ENCODE data around the gene PTPRH. TPM values are rescaled to one million over a fixed set of nuclear protein-coding genes. Genes with fewer than 3 reads are reported as not detected.

Gene PTPRH
- total RNA-seq (2014; rRNA removed; shearing (Covaris generic)) (not detected in 2 replicates), total RNA-seq (2022) (not detected in 2 replicates), Bru-seq, nascent RNA (percentile 8 among the genes with signal in this experiment), BruChase-seq, experiment 1, labeled RNA remaining after a 6-hour chase (percentile 14 among the genes with signal in this experiment), BruChase-seq, experiment 2, labeled RNA remaining after a 2-hour chase (percentile 13 among the genes with signal in this experiment)
- long read RNA-seq, result 0 reads

- Histone ChIP-seq H3K9me2 (ENCODE audit: insufficient read depth, low read length) (no peaks in the 10 kb centered on the region), H3K36me3 (ENCODE audit: insufficient read depth, low read length) (no peaks in the 10 kb centered on the region), H3K79me2 (ENCODE audit: insufficient read depth, low read depth, low read length) (no peaks in the 10 kb centered on the region), H4K20me1 (ENCODE audit: insufficient read depth, low read length) (no peaks in the 10 kb centered on the region), H3K4me2 (ENCODE audit: low read length) (no peak within 1 kb of the TSS; the same call in 1 of the 2 replicates), H3K27ac (ENCODE audit: low read depth, low read length, poor library complexity, severe bottlenecking) (no peak within 1 kb of the TSS), H3K4me1 (ENCODE audit: insufficient read depth, low read length, poor library complexity, severe bottlenecking) (peaks cover 7% of the 10 kb centered on the region), H3K4me3 (ENCODE audit: low read depth, low read length, poor library complexity, severe bottlenecking) (no peak within 1 kb of the TSS), H3K9me3 (ENCODE audit: low read length) (no peaks in the 10 kb centered on the region), H2AFZ (ENCODE audit: low read length) (no peak within 1 kb of the TSS)
- ChIA-PET CTCF (ENCODE audit: unreplicated experiment) (no interaction called here), POLR2A (no interaction called here)
- intact Hi-C loops (cut with micrococcal nuclease; ENCODE audit: unreplicated experiment), result no loop called here
- no peak for DNase-seq (ENCODE audit: low spot score)
- TF ChIP-seq, protein P1, sequence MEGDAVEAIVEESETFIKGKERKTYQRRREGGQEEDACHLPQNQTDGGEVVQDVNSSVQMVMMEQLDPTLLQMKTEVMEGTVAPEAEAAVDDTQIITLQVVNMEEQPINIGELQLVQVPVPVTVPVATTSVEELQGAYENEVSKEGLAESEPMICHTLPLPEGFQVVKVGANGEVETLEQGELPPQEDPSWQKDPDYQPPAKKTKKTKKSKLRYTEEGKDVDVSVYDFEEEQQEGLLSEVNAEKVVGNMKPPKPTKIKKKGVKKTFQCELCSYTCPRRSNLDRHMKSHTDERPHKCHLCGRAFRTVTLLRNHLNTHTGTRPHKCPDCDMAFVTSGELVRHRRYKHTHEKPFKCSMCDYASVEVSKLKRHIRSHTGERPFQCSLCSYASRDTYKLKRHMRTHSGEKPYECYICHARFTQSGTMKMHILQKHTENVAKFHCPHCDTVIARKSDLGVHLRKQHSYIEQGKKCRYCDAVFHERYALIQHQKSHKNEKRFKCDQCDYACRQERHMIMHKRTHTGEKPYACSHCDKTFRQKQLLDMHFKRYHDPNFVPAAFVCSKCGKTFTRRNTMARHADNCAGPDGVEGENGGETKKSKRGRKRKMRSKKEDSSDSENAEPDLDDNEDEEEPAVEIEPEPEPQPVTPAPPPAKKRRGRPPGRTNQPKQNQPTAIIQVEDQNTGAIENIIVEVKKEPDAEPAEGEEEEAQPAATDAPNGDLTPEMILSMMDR (conservative IDR thresholded peaks at IDR 0.05; ENCODE audit: low read length), result no peak
- no peak for TF ChIP-seq EZH2phosphoT487 (IDR thresholded peaks at IDR 0.05; ENCODE audit: borderline replicate concordance, low read depth, low read length)
- BruUV-seq (replicated peaks), result no TSS peak
Observed at GRCh38 chr19:55208880-55209692, at the start of gene PTPRH. PTPRH (minus strand) TSS chr19:55209501; CDS start chr19:55209433, 68 bp downstream.

GRCh38 chr19:55258476-55258827 lies 49.2 kb upstream of the PTPRH start:
- TF ChIP-seq EZH2phosphoT487 (IDR thresholded peaks at IDR 0.05; ENCODE audit: borderline replicate concordance, low read depth, low read length), result no peak
- TF ChIP-seq, protein P1 (conservative IDR thresholded peaks at IDR 0.05; ENCODE audit: low read length), result no peak
- Histone ChIP-seq H4K20me1 (ENCODE audit: insufficient read depth, low read length) (no peaks in the 10 kb centered on the region), H3K79me2 (ENCODE audit: insufficient read depth, low read depth, low read length) (peaks cover 45% of the 10 kb centered on the region), H3K4me2 (ENCODE audit: low read length) (peak overlapping the region; percentile 98; the same call in 1 of the 2 replicates), H3K4me3 (ENCODE audit: low read depth, low read length, poor library complexity, severe bottlenecking) (peak overlapping the region; percentile 78), H3K27ac (ENCODE audit: low read depth, low read length, poor library complexity, severe bottlenecking) (peak overlapping the region; percentile 97), H3K9me2 (ENCODE audit: insufficient read depth, low read length) (no peaks in the 10 kb centered on the region), H3K4me1 (ENCODE audit: insufficient read depth, low read length, poor library complexity, severe bottlenecking) (peaks cover 42% of the 10 kb centered on the region), H3K36me3 (ENCODE audit: insufficient read depth, low read length) (peaks cover 50% of the 10 kb centered on the region), H2AFZ (ENCODE audit: low read length) (no peak overlapping the region), H3K9me3 (ENCODE audit: low read length) (no peaks in the 10 kb centered on the region)
- intact Hi-C loops (cut with micrococcal nuclease; ENCODE audit: unreplicated experiment), result loop anchor here (2.0 kb wide), 1 partner anchor 80 kb away; no protein-coding TSS in a partner anchor
- ChIA-PET CTCF (ENCODE audit: unreplicated experiment) (no interaction called here), POLR2A (interaction anchor here (3.9 kb wide), 1 partner anchor 18 kb away, joined by 32 read pairs; no protein-coding TSS in a partner anchor)
- TSS peak; percentile 73 for BruUV-seq (replicated peaks)
- DNase-seq (ENCODE audit: low spot score), result no peak
